ENCODE data around the gene PFKFB4. TPM values are rescaled to one million over a fixed set of nuclear protein-coding genes. Genes with fewer than 3 reads are reported as not detected.
A peak's percentile ranks its signal among the peaks of the same experiment; 100 is the strongest.

Gene PFKFB4
- total RNA-seq, 3 donors from 2014 or later (not counting 1 experiment from before 2014, with no cell fraction given): 2.4 to 4.3 (median 3.6) TPM

- Mint-ChIP-seq H3K4me1 (peaks cover 28 to 59% of the 10 kb centered on the region in 2 donors), H3K9me3 (no peaks in the 10 kb centered on the region), H3K27ac (peak overlapping the region; percentile 20 to 94), H3K36me3 (no peaks in the 10 kb centered on the region), H3K27me3 (ENCODE audit: low read depth in 2 of 2) (no peaks in the 10 kb centered on the region), H3K4me3 (no peak overlapping the region)
- Histone ChIP-seq H3K9me3 (ENCODE audit: control insufficient read depth, insufficient read depth, low read length) (no peaks in the 10 kb centered on the region), H3K27ac (ENCODE audit: low read length) (no peak overlapping the region), H3K27me3 (ENCODE audit: control insufficient read depth, insufficient read depth, low read length) (no peaks in the 10 kb centered on the region), H3K36me3 (ENCODE audit: control insufficient read depth, insufficient read depth, low read length) (no peaks in the 10 kb centered on the region), H3K4me3 (ENCODE audit: low read length) (no peak overlapping the region), H3K4me1 (ENCODE audit: control insufficient read depth, insufficient read depth, low read length) (peaks cover 67% of the 10 kb centered on the region)
- 89% methylated on average over 20 of the region's 20 CpGs for WGBS (ENCODE audit: insufficient coverage)
- ATAC-seq: no peak
- intact Hi-C loops (cut with micrococcal nuclease): no loop called here
- TF ChIP-seq CTCF (IDR thresholded peaks at IDR 0.05): no peak
- DNase-seq: no peak
Observed at GRCh38 chr3:48562367-48563095, 5.9 kb upstream of the PFKFB4 start.

DNA sequence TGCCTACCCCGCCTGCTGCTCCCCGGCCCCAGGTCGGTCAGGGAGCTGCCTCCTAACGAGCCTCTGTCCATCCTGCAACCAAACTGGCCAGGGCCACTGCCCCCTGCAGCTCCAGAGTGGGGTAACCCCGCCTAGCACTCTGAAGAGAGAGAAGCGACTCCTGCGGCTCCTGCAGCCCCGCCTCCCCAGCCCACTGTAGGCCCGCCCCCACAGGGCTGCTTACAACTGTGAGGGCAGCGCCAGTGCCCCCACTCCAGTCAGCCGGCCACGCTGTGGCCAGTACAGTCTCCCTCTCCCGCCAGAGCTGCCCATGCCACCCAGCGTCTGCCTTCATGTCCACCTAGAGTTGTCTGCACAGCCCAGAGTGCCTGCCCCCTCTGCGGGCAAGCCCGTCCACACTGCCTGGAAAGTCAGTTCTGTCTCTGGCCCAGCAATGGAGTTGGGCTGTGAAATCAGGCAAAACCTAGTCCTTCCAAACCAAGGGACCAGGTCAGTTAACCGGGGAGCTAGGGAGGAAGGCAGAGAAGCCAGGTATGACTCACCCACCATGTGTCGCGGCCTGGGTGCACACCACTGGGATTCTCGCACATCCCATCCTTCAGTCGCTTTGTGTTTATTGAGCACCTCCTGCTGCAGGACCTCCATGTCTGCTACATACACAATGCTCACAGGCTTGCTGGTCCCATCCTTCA is 4.6 kb upstream of the PFKFB4 start:
- Histone ChIP-seq H3K36me3 (ENCODE audit: control insufficient read depth, insufficient read depth, low read length) (no peaks in the 10 kb centered on the region), H3K27ac (ENCODE audit: low read length) (no peak overlapping the region), H3K4me3 (ENCODE audit: low read length) (no peak overlapping the region), H3K27me3 (ENCODE audit: control insufficient read depth, insufficient read depth, low read length) (no peaks in the 10 kb centered on the region), H3K4me1 (ENCODE audit: control insufficient read depth, insufficient read depth, low read length) (peaks cover 74% of the 10 kb centered on the region), H3K9me3 (ENCODE audit: control insufficient read depth, insufficient read depth, low read length) (no peaks in the 10 kb centered on the region)
- no peak for TF ChIP-seq CTCF (IDR thresholded peaks at IDR 0.05)
- 37% methylated on average over 21 of the region's 21 CpGs for WGBS (ENCODE audit: insufficient coverage)
- intact Hi-C loops (cut with micrococcal nuclease): no loop called here
- DNase-seq (no peak), ATAC-seq (no peak)
- Mint-ChIP-seq H3K4me1 (peaks cover 28 to 71% of the 10 kb centered on the region in 2 donors), H3K9me3 (no peaks in the 10 kb centered on the region), H3K4me3 (no peak overlapping the region), H3K27me3 (ENCODE audit: low read depth in 2 of 2) (no peaks in the 10 kb centered on the region), H3K36me3 (no peaks in the 10 kb centered on the region), H3K27ac (peak overlapping the region in 1 of 2 donors; percentile 35)

- no peak overlapping the region for H3K27ac ChIP-seq (ENCODE audit: low read length)
- H3K4me1 ChIP-seq (ENCODE audit: control insufficient read depth, insufficient read depth, low read length): peaks cover 74% of the 10 kb centered on the region
- 11% methylated on average over 5 of the region's 5 CpGs for WGBS (ENCODE audit: insufficient coverage)
- H3K36me3 Mint-ChIP-seq: no peaks in the 10 kb centered on the region
- no peaks in the 10 kb centered on the region for H3K36me3 ChIP-seq (ENCODE audit: control insufficient read depth, insufficient read depth, low read length)
- no peaks in the 10 kb centered on the region for H3K27me3 Mint-ChIP-seq (ENCODE audit: low read depth in 2 of 2)
- peaks cover 28 to 65% of the 10 kb centered on the region in 2 donors for H3K4me1 Mint-ChIP-seq
- TF ChIP-seq CTCF (IDR thresholded peaks at IDR 0.05): no peak
- no peaks in the 10 kb centered on the region for H3K27me3 ChIP-seq (ENCODE audit: control insufficient read depth, insufficient read depth, low read length)
- intact Hi-C loops (cut with micrococcal nuclease): no loop called here
- ATAC-seq: no peak
- H3K4me3 ChIP-seq (ENCODE audit: low read length): no peak overlapping the region
- no peaks in the 10 kb centered on the region for H3K9me3 Mint-ChIP-seq
- peak overlapping the region in 1 of 2 donors; percentile 35 for H3K27ac Mint-ChIP-seq
- no peak for DNase-seq
- no peak overlapping the region for H3K4me3 Mint-ChIP-seq
- H3K9me3 ChIP-seq (ENCODE audit: control insufficient read depth, insufficient read depth, low read length): no peaks in the 10 kb centered on the region
Observed at GRCh38 chr3:48560648-48561018, 4.0 kb upstream of the PFKFB4 start.
